ENCODE results near the gene AOPEP. TPM values are rescaled to one million over a fixed set of nuclear protein-coding genes. Genes with fewer than 3 reads are reported as not detected.

AOPEP gene
- total and polyA plus RNA-seq, 2 donors (not counting 1 experiment from before 2014, with no cell fraction given) = 66.1 to 94.1 TPM

GRCh38 chr9:95040106-95040505, 313.6 kb downstream of the AOPEP start:
- no peak overlapping the region for H3K27ac ChIP-seq (ENCODE audit: insufficient read depth, low read length)

GRCh38 chr9:95043826-95044225, 317.3 kb downstream of the AOPEP start:
- H3K27me3 ChIP-seq (ENCODE audit: control insufficient read depth, insufficient read depth, low read length) = no peaks in the 10 kb centered on the region
- no peaks in the 10 kb centered on the region for H3K4me1 ChIP-seq (ENCODE audit: control insufficient read depth, extremely low read depth, insufficient read depth, low read length)
- no peak overlapping the region for H3K4me3 ChIP-seq (replicated peaks in 1 of 4; ENCODE audit: control extremely low read depth in 1 of 4, insufficient read depth in 1 of 4, low read depth in 3 of 4, low read length in 4 of 4)
- no peak overlapping the region for H3K9ac ChIP-seq (ENCODE audit: insufficient read depth, low read length)
- no peak overlapping the region for H3K4me2 ChIP-seq (ENCODE audit: extremely low read depth, insufficient read depth, low read length)
- no peaks in the 10 kb centered on the region for H3K9me3 ChIP-seq (ENCODE audit: control insufficient read depth, insufficient read depth, low read depth, low read length)
- peaks cover 4% of the 10 kb centered on the region for H3K36me3 ChIP-seq (ENCODE audit: control insufficient read depth, insufficient read depth, low read length)
- no peak overlapping the region for H2AFZ ChIP-seq (ENCODE audit: low read length)
- no peaks in the 10 kb centered on the region for H4K20me1 ChIP-seq (ENCODE audit: control insufficient read depth, extremely low read depth, insufficient read depth, low read length)
- no peak overlapping the region for H3K27ac ChIP-seq (ENCODE audit: insufficient read depth, low read length)
- peak in 1 of 2 donors; percentile 31 for DNase-seq (ENCODE audit: low read depth in 2 of 2)
- H3K79me2 ChIP-seq (ENCODE audit: control insufficient read depth, insufficient read depth, low read length) = peaks cover 64% of the 10 kb centered on the region
- TF ChIP-seq EZH2 (IDR thresholded peaks at IDR 0.05; ENCODE audit: low read length, missing control alignments) = no peak
- TF ChIP-seq CTCF (conservative IDR thresholded peaks at IDR 0.05 in 1 of 2, IDR thresholded peaks at IDR 0.05 in 1 of 2; ENCODE audit: low read depth in 1 of 2, low read length in 2 of 2) = no peak

More at GRCh38 chr9:95040106-95040505, 313.6 kb downstream of the AOPEP start:
- H3K4me1 ChIP-seq (ENCODE audit: control insufficient read depth, extremely low read depth, insufficient read depth, low read length) = peaks cover 4% of the 10 kb centered on the region
- no peaks in the 10 kb centered on the region for H3K27me3 ChIP-seq (ENCODE audit: control insufficient read depth, insufficient read depth, low read length)
- no peak overlapping the region for H3K4me3 ChIP-seq (replicated peaks in 1 of 4; ENCODE audit: control extremely low read depth in 1 of 4, insufficient read depth in 1 of 4, low read depth in 3 of 4, low read length in 4 of 4)
- no peak overlapping the region for H3K9ac ChIP-seq (ENCODE audit: insufficient read depth, low read length)
- peaks cover 4% of the 10 kb centered on the region for H3K36me3 ChIP-seq (ENCODE audit: control insufficient read depth, insufficient read depth, low read length)
- peaks cover 69% of the 10 kb centered on the region for H3K79me2 ChIP-seq (ENCODE audit: control insufficient read depth, insufficient read depth, low read length)
- TF ChIP-seq CTCF (conservative IDR thresholded peaks at IDR 0.05 in 1 of 2, IDR thresholded peaks at IDR 0.05 in 1 of 2; ENCODE audit: low read depth in 1 of 2, low read length in 2 of 2) = no peak
- TF ChIP-seq EZH2 (IDR thresholded peaks at IDR 0.05; ENCODE audit: low read length, missing control alignments) = no peak
- no peaks in the 10 kb centered on the region for H3K9me3 ChIP-seq (ENCODE audit: control insufficient read depth, insufficient read depth, low read depth, low read length)
- DNase-seq (ENCODE audit: low read depth in 2 of 2) = no peak
- H4K20me1 ChIP-seq (ENCODE audit: control insufficient read depth, extremely low read depth, insufficient read depth, low read length) = no peaks in the 10 kb centered on the region
- H3K4me2 ChIP-seq (ENCODE audit: extremely low read depth, insufficient read depth, low read length) = no peak overlapping the region
- H2AFZ ChIP-seq (ENCODE audit: low read length) = no peak overlapping the region

- peaks cover 4% of the 10 kb centered on the region for H3K36me3 ChIP-seq (ENCODE audit: control insufficient read depth, insufficient read depth, low read length)
- no peak for DNase-seq (ENCODE audit: low read depth in 2 of 2)
- H3K27ac ChIP-seq (ENCODE audit: insufficient read depth, low read length) = no peak overlapping the region
These were observed 318.4 kb downstream of the AOPEP start for GRCh38 chr9:95044731-95045508.

More at GRCh38 chr9:95044731-95045508, 318.4 kb downstream of the AOPEP start:
- Histone ChIP-seq H3K4me1 (ENCODE audit: control insufficient read depth, extremely low read depth, insufficient read depth, low read length) (no peaks in the 10 kb centered on the region), H4K20me1 (ENCODE audit: control insufficient read depth, extremely low read depth, insufficient read depth, low read length) (no peaks in the 10 kb centered on the region), H3K79me2 (ENCODE audit: control insufficient read depth, insufficient read depth, low read length) (peaks cover 67% of the 10 kb centered on the region), H3K4me3 (replicated peaks in 1 of 4; ENCODE audit: control extremely low read depth in 1 of 4, insufficient read depth in 1 of 4, low read depth in 3 of 4, low read length in 4 of 4) (no peak overlapping the region), H3K27me3 (ENCODE audit: control insufficient read depth, insufficient read depth, low read length) (no peaks in the 10 kb centered on the region), H3K9me3 (ENCODE audit: control insufficient read depth, insufficient read depth, low read depth, low read length) (no peaks in the 10 kb centered on the region), H2AFZ (ENCODE audit: low read length) (no peak overlapping the region), H3K4me2 (ENCODE audit: extremely low read depth, insufficient read depth, low read length) (no peak overlapping the region), H3K9ac (ENCODE audit: insufficient read depth, low read length) (no peak overlapping the region)
- TF ChIP-seq EZH2 (IDR thresholded peaks at IDR 0.05; ENCODE audit: low read length, missing control alignments) (no peak), CTCF (conservative IDR thresholded peaks at IDR 0.05 in 1 of 2, IDR thresholded peaks at IDR 0.05 in 1 of 2; ENCODE audit: low read depth in 1 of 2, low read length in 2 of 2) (no peak)
